ENCODE results near the gene CADM4.
A peak's percentile ranks its signal among the peaks of the same experiment; 100 is the strongest.
"Not testable (repeated sequence)": the region's sequence is repeated elsewhere in the genome, so short reads cannot be mapped to it uniquely, and the experiment has no call there.

The CADM4 gene

GRCh38 chr19:43639519-43640423, at the start of gene CADM4:
Gene CADM4, minus strand, starts transcription at chr19:43639850. Its CDS starts 60 bp downstream, at chr19:43639790.
- Mint-ChIP-seq H3K4me3 (peak within 1 kb of the TSS; percentile 76), H3K36me3 (ENCODE audit: low read depth) (peaks cover 7% of the 10 kb centered on the region), H3K27ac (peak within 1 kb of the TSS; percentile 51), H3K9me3 (no peaks in the 10 kb centered on the region), H3K27me3 (peaks cover 60% of the 10 kb centered on the region), H3K4me1 (ENCODE audit: low read depth) (peaks cover 25% of the 10 kb centered on the region)
- intact Hi-C loops (cut with micrococcal nuclease) = loop anchor here (10.0 kb wide), 1 partner anchor 85 kb away; no protein-coding TSS in a partner anchor

- H3K4me1 Mint-ChIP-seq (ENCODE audit: low read depth) = peaks cover 46% of the 10 kb centered on the region
- H3K9me3 Mint-ChIP-seq = peaks cover 14% of the 10 kb centered on the region
- intact Hi-C loops (cut with micrococcal nuclease) = no loop called here
- H3K4me3 Mint-ChIP-seq = no peak overlapping the region
- peaks cover 8% of the 10 kb centered on the region for H3K36me3 Mint-ChIP-seq (ENCODE audit: low read depth)
- no peaks in the 10 kb centered on the region for H3K27me3 Mint-ChIP-seq
- peak overlapping the region; percentile 53 for H3K27ac Mint-ChIP-seq
These were observed 48.5 kb upstream of the CADM4 start for GRCh38 chr19:43688059-43688701.

- H3K4me3 Mint-ChIP-seq = no peak overlapping the region
- H3K27ac Mint-ChIP-seq = no peak overlapping the region
- peaks cover 8% of the 10 kb centered on the region for H3K36me3 Mint-ChIP-seq (ENCODE audit: low read depth)
- intact Hi-C loops (cut with micrococcal nuclease) = no loop called here
- H3K27me3 Mint-ChIP-seq = no peaks in the 10 kb centered on the region
- H3K9me3 Mint-ChIP-seq = peaks cover 12% of the 10 kb centered on the region
- peaks cover 46% of the 10 kb centered on the region for H3K4me1 Mint-ChIP-seq (ENCODE audit: low read depth)
These were observed 48.0 kb upstream of the CADM4 start for GRCh38 chr19:43687660-43687997.

- Mint-ChIP-seq H3K27ac (peak overlapping the region; percentile 74), H3K36me3 (ENCODE audit: low read depth) (no peaks in the 10 kb centered on the region), H3K27me3 (no peaks in the 10 kb centered on the region), H3K4me1 (ENCODE audit: low read depth) (peaks cover 54% of the 10 kb centered on the region), H3K9me3 (no peaks in the 10 kb centered on the region), H3K4me3 (no peak overlapping the region)
- intact Hi-C loops (cut with micrococcal nuclease) = no loop called here
These were observed 44.7 kb upstream of the CADM4 start for GRCh38 chr19:43684326-43684725.

GRCh38 chr19:43683905-43684304, 44.3 kb upstream of the CADM4 start:
- H3K36me3 Mint-ChIP-seq (ENCODE audit: low read depth) = no peaks in the 10 kb centered on the region
- no peak overlapping the region for H3K4me3 Mint-ChIP-seq
- no peaks in the 10 kb centered on the region for H3K9me3 Mint-ChIP-seq
- intact Hi-C loops (cut with micrococcal nuclease) = no loop called here
- H3K27ac Mint-ChIP-seq = peak overlapping the region; percentile 74
- H3K4me1 Mint-ChIP-seq (ENCODE audit: low read depth) = peaks cover 54% of the 10 kb centered on the region
- no peaks in the 10 kb centered on the region for H3K27me3 Mint-ChIP-seq

GRCh38 chr19:43682824-43683661, 43.4 kb upstream of the CADM4 start:
- intact Hi-C loops (cut with micrococcal nuclease) = no loop called here
- Mint-ChIP-seq H3K27me3 (no peaks in the 10 kb centered on the region), H3K36me3 (ENCODE audit: low read depth) (no peaks in the 10 kb centered on the region), H3K27ac (peak overlapping the region; percentile 55), H3K4me3 (no peak overlapping the region), H3K9me3 (no peaks in the 10 kb centered on the region), H3K4me1 (ENCODE audit: low read depth) (peaks cover 48% of the 10 kb centered on the region)

GRCh38 chr19:43682269-43682668, 42.6 kb upstream of the CADM4 start:
- intact Hi-C loops (cut with micrococcal nuclease); H3K9me3 Mint-ChIP-seq; H3K36me3 Mint-ChIP-seq (ENCODE audit: low read depth); H3K4me3 Mint-ChIP-seq; H3K27ac Mint-ChIP-seq; H3K27me3 Mint-ChIP-seq: not testable (repeated sequence)
- peaks cover 42% of the 10 kb centered on the region for H3K4me1 Mint-ChIP-seq (ENCODE audit: low read depth)

- no peaks in the 10 kb centered on the region for H3K27me3 Mint-ChIP-seq
- intact Hi-C loops (cut with micrococcal nuclease) = no loop called here
- H3K9me3 Mint-ChIP-seq = no peaks in the 10 kb centered on the region
- no peak overlapping the region for H3K4me3 Mint-ChIP-seq
- H3K4me1 Mint-ChIP-seq (ENCODE audit: low read depth) = peaks cover 42% of the 10 kb centered on the region
- no peaks in the 10 kb centered on the region for H3K36me3 Mint-ChIP-seq (ENCODE audit: low read depth)
- H3K27ac Mint-ChIP-seq = peak overlapping the region; percentile 38
These were observed 42.2 kb upstream of the CADM4 start for GRCh38 chr19:43681821-43682220.

- Mint-ChIP-seq H3K27ac (no peak overlapping the region), H3K9me3 (no peaks in the 10 kb centered on the region), H3K4me3 (no peak overlapping the region), H3K27me3 (no peaks in the 10 kb centered on the region), H3K4me1 (ENCODE audit: low read depth) (peaks cover 53% of the 10 kb centered on the region), H3K36me3 (ENCODE audit: low read depth) (no peaks in the 10 kb centered on the region)
- intact Hi-C loops (cut with micrococcal nuclease) = no loop called here
These were observed 39.0 kb upstream of the CADM4 start for GRCh38 chr19:43678512-43679261.

GRCh38 chr19:43675906-43676305, 36.3 kb upstream of the CADM4 start:
- H3K4me1 Mint-ChIP-seq (ENCODE audit: low read depth) = peaks cover 38% of the 10 kb centered on the region
- intact Hi-C loops (cut with micrococcal nuclease) = no loop called here
- H3K4me3 Mint-ChIP-seq = no peak overlapping the region
- H3K27me3 Mint-ChIP-seq = no peaks in the 10 kb centered on the region
- no peaks in the 10 kb centered on the region for H3K9me3 Mint-ChIP-seq
- H3K27ac Mint-ChIP-seq = peak overlapping the region; percentile 80
- no peaks in the 10 kb centered on the region for H3K36me3 Mint-ChIP-seq (ENCODE audit: low read depth)

GRCh38 chr19:43675269-43675879, 35.7 kb upstream of the CADM4 start:
- peaks cover 44% of the 10 kb centered on the region for H3K4me1 Mint-ChIP-seq (ENCODE audit: low read depth)
- no peaks in the 10 kb centered on the region for H3K27me3 Mint-ChIP-seq
- H3K9me3 Mint-ChIP-seq = no peaks in the 10 kb centered on the region
- H3K36me3 Mint-ChIP-seq (ENCODE audit: low read depth) = no peaks in the 10 kb centered on the region
- intact Hi-C loops (cut with micrococcal nuclease) = no loop called here
- H3K4me3 Mint-ChIP-seq = peak overlapping the region; percentile 39
- H3K27ac Mint-ChIP-seq = peak overlapping the region; percentile 80

- intact Hi-C loops (cut with micrococcal nuclease) = no loop called here
- H3K27me3 Mint-ChIP-seq = no peaks in the 10 kb centered on the region
- H3K4me3 Mint-ChIP-seq = no peak overlapping the region
- H3K4me1 Mint-ChIP-seq (ENCODE audit: low read depth) = peaks cover 51% of the 10 kb centered on the region
- H3K9me3 Mint-ChIP-seq = no peaks in the 10 kb centered on the region
- peaks cover 6% of the 10 kb centered on the region for H3K36me3 Mint-ChIP-seq (ENCODE audit: low read depth)
- peak overlapping the region; percentile 80 for H3K27ac Mint-ChIP-seq
These were observed 34.9 kb upstream of the CADM4 start for GRCh38 chr19:43674596-43674995.

GRCh38 chr19:43674183-43674582, 34.5 kb upstream of the CADM4 start:
- intact Hi-C loops (cut with micrococcal nuclease) = no loop called here
- Mint-ChIP-seq H3K27ac (peak overlapping the region; percentile 80), H3K36me3 (ENCODE audit: low read depth) (peaks cover 9% of the 10 kb centered on the region), H3K27me3 (no peaks in the 10 kb centered on the region), H3K4me3 (no peak overlapping the region), H3K9me3 (no peaks in the 10 kb centered on the region), H3K4me1 (ENCODE audit: low read depth) (peaks cover 51% of the 10 kb centered on the region)

Data from dendritic cell treated with granulocyte-macrophage colony-stimulating factor and Interleukin-4, amounts not matched to agents 40 ng/mL and 50 ng/mL, for 4 days (primary cell).